Upper lobe of left lung (tissue), 6 donors: ENCODE measurements around the gene PIK3IP1. TPM values are rescaled to one million over a fixed set of nuclear protein-coding genes. Genes with fewer than 3 reads are reported as not detected.

ENCODE experiments used
- ATAC-seq, 2 donors: fragments of 200-7000 bp; cut with Tn5 transposase; one replicate each; pipeline ENCODE4 v1.9.1; 2022; ENCODE audit warnings: mild to moderate bottlenecking in 2 of 2, moderate library complexity in 2 of 2; ENCODE audit not compliant: low FRiP score in 2 of 2
- DNase-seq, 2 donors: peaks; one replicate each; pipeline ENCODE4 v3.0.0-alpha.2; 2019 to 2020
- H3K27ac ChIP-seq, 4 donors: fragments of 200-600 bp; sonication (generic); one replicate each; pipeline ENCODE4 v1.5.1; 2016 to 2019
- H3K27me3 ChIP-seq, 4 donors: fragments of 200-600 bp; sonication (generic); one replicate each; pipeline ENCODE4 v1.5.1; 2017 to 2019
- H3K36me3 ChIP-seq, 4 donors: fragments of 200-600 bp; sonication (generic); one replicate each; pipeline ENCODE4 v1.5.1; 2016 to 2019
- H3K4me1 ChIP-seq, 4 donors: fragments of 200-600 bp; sonication (generic); one replicate each; pipeline ENCODE4 v1.5.1; 2018 to 2019
- H3K4me3 ChIP-seq, 4 donors: fragments of 200-600 bp; sonication (generic); one replicate each; pipeline ENCODE4 v1.5.1; 2017 to 2019; ENCODE audit warnings: mild to moderate bottlenecking in 2 of 4, moderate library complexity in 1 of 4
- H3K9me3 ChIP-seq, 4 donors: fragments of 200-600 bp; sonication (generic); one replicate each; pipeline ENCODE4 v1.5.1; 2018 to 2019
- EP300 ChIP-seq, 4 donors: sonication (generic); formaldehyde crosslinking; IDR thresholded peaks; one replicate each; pipeline ENCODE4 v1.5.1; 2017; ENCODE audit warnings: antibody characterized with exemption in 4 of 4, control low read depth in 2 of 4
- POLR2A ChIP-seq, 4 donors: fragments of 450-650 bp; IDR thresholded peaks; one replicate each; pipeline ENCODE4 v1.5.1; 2016 to 2017; ENCODE audit warnings: antibody characterized with exemption in 4 of 4, mild to moderate bottlenecking in 2 of 4
- POLR2AphosphoS5 ChIP-seq, 2 donors: sonication (generic); formaldehyde crosslinking; IDR thresholded peaks; one replicate each; pipeline ENCODE4 v1.5.1; 2017; ENCODE audit warnings: antibody characterized with exemption in 2 of 2
- WGBS, 2 donors: methylation state at CpG; one replicate each; pipeline ENCODE4 v1.1.5; 2017 to 2018; 5-methylcytosine and 5-hydroxymethylcytosine counted together
- total RNA-seq, 6 donors: library from RNA; depleted of rRNA in 4 of 6; stranded (reverse); fragments of >200 nt in 4 of 6; gene quantifications; one replicate each; pipeline versions ENCODE4 v1.1.0 to v1.2.1, GENCODE V29; 2016 to 2021
- TF ChIP-seq, protein P1 (sequence below), 6 experiments: fragments of 450-650 bp in 4 of 6; fragments of 200-600 bp in 2 of 6; sonication (generic) in 2 of 6; IDR thresholded peaks; one replicate each; pipeline ENCODE4 v1.5.1; 2016 to 2019; ENCODE audit warnings: antibody characterized with exemption in 6 of 6
- donor health status: DM: no; HTN: no; CAD: no; lungs with moderate emphysema.
- donor health status: DM: no; HTN: yes; CAD: no; lungs with severe emphysema.

Gene PIK3IP1
- total RNA-seq, 6 donors from 2014 or later: 38.9 to 97.1 (median 65.8) TPM

DNA sequence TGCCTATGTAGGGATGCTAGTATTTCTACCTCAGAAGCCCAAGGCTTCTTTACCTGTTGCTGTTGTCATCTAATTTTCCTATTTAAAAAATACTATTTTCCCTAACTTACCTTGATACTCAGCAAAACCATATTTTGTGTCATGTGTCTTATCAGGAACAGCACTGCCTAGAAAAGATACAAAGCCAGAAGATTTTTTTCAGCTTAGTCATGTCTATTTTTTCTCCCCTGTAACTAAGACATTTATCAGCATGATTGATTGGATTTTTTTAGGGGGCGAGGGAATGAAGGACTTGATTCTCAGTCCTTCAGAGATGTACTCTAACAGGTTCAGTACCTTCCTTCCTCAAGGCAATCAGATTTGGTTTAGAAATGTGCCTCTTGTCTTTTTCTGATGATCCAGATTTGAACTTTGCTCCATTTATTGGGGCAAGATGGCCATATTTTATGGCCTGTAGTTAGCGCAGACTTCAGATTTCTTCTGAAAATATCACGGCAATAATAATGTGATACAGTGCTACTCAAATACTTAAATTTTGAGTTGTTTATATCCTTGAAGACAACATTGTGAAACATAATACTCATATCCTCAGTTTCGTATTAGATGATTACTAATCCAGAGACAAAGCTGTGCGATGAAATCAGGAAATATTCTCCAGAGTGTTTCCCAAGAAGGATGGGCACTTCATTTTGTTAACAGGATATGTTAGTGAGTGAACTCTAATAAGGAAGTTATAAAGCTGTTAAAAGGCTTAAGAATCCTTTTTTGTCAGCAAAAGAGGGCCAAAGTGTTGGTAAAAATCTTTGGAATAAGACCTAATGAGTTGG is 3.8 kb upstream of the PIK3IP1 start:
- WGBS, 2 donors: 43 to 50% methylated on average over 5 of the region's 5 CpGs
- Histone ChIP-seq H3K9me3 (no peaks in the 10 kb centered on the region), H3K36me3 (no peaks in the 10 kb centered on the region), H3K27me3 (no peaks in the 10 kb centered on the region), H3K4me3 (no peak overlapping the region), H3K4me1 (peaks cover 32 to 49% (median 42%) of the 10 kb centered on the region in 4 donors), H3K27ac (peak overlapping the region; percentile 63 to 97 (median 76))
- TF ChIP-seq POLR2AphosphoS5 (IDR thresholded peaks at IDR 0.05) (no peak), POLR2A (IDR thresholded peaks at IDR 0.05) (no peak), EP300 (IDR thresholded peaks at IDR 0.05) (no peak)
- TF ChIP-seq, protein P1, sequence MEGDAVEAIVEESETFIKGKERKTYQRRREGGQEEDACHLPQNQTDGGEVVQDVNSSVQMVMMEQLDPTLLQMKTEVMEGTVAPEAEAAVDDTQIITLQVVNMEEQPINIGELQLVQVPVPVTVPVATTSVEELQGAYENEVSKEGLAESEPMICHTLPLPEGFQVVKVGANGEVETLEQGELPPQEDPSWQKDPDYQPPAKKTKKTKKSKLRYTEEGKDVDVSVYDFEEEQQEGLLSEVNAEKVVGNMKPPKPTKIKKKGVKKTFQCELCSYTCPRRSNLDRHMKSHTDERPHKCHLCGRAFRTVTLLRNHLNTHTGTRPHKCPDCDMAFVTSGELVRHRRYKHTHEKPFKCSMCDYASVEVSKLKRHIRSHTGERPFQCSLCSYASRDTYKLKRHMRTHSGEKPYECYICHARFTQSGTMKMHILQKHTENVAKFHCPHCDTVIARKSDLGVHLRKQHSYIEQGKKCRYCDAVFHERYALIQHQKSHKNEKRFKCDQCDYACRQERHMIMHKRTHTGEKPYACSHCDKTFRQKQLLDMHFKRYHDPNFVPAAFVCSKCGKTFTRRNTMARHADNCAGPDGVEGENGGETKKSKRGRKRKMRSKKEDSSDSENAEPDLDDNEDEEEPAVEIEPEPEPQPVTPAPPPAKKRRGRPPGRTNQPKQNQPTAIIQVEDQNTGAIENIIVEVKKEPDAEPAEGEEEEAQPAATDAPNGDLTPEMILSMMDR (IDR thresholded peaks at IDR 0.05): no peak
- ATAC-seq: peak in 1 of 2 donors; percentile 59
- DNase-seq: no peak

DNA sequence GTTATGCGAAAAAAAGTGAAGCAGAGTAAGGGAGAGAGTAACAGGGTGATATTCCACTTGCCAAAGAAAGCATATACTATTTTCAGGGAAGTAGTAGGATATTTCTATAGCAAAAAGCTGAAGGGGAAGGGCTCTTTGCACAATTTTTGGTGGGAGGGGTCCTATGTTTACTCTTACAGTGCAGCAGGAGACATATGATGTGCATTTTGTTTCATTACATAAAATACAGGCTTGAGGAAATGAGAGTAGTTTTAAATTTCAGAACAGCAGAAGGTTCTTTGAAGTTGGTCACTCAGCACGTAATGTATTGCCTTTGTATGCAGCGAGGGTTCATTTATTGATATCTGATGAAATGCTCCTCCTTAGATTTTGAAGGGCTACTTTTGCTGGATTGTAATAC is 3.1 kb upstream of the PIK3IP1 start:
- peaks cover 30 to 46% (median 43%) of the 10 kb centered on the region in 4 donors for H3K4me1 ChIP-seq
- H3K36me3 ChIP-seq: no peaks in the 10 kb centered on the region
- DNase-seq: no peak
- H3K27ac ChIP-seq: peak overlapping the region; percentile 63 to 97 (median 76)
- no peak for ATAC-seq
- WGBS, 2 donors: 73 to 83% methylated on average over 3 of the region's 3 CpGs
- H3K9me3 ChIP-seq: no peaks in the 10 kb centered on the region
- TF ChIP-seq EP300 (IDR thresholded peaks at IDR 0.05) (no peak), POLR2A (IDR thresholded peaks at IDR 0.05) (peak in 1 of 4 donors; percentile 39)
- no peak overlapping the region for H3K4me3 ChIP-seq
- no peaks in the 10 kb centered on the region for H3K27me3 ChIP-seq

DNA sequence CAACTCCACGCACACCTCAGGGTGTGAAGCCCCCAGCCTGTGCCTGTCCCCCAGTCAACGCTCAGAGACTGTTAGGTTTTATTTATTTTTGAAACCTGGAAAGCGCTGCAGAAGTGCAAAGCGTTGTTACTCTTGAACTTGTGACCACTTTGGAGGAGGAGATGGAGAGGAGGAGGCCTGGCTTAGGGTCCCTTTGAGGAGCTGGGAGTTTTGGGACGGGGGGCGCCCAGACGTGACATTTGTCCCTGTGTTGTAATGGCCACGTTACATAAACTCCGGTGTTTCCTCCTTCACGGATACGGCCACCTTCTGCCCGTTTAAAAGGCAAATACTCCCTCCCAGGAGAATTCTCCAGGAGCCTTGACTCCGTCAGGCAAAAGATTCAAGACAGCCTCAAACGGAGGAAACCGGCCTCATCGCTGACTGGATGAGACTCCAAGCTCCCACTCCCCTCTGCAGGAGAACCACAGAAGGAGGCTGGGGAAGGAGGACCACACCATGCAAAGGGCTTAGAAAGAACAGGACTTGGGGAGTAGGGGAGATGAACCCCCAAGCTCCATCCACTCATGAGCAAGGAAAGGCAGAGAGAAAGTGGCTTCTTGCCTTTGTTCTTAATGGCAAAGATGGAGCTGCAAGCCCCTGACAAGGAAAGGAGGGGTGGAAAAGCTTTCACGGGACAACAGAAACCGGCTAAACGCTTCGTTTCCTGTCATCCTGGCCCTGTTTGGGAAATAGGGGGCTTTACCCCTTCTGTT is 630 bp downstream of the PIK3IP1 start:
- Histone ChIP-seq H3K27ac (peak overlapping the region; percentile 97 to 98 (median 98)), H3K27me3 (no peaks in the 10 kb centered on the region), H3K9me3 (no peaks in the 10 kb centered on the region), H3K4me1 (peaks cover 57 to 75% (median 67%) of the 10 kb centered on the region in 4 donors), H3K36me3 (peaks cover 0 to 29% (median 15%) of the 10 kb centered on the region in 4 donors), H3K4me3 (peak overlapping the region; percentile 54 to 69 (median 62))
- DNase-seq (no peak), ATAC-seq (no peak)
- TF ChIP-seq POLR2A (IDR thresholded peaks at IDR 0.05) (no peak), POLR2AphosphoS5 (IDR thresholded peaks at IDR 0.05) (peak in 1 of 2 donors; percentile 7), EP300 (IDR thresholded peaks at IDR 0.05) (no peak)
- TF ChIP-seq, protein P1 (IDR thresholded peaks at IDR 0.05): no peak
- WGBS, 2 donors: 1% methylated on average over 12 to 20 of the region's 20 CpGs

DNA sequence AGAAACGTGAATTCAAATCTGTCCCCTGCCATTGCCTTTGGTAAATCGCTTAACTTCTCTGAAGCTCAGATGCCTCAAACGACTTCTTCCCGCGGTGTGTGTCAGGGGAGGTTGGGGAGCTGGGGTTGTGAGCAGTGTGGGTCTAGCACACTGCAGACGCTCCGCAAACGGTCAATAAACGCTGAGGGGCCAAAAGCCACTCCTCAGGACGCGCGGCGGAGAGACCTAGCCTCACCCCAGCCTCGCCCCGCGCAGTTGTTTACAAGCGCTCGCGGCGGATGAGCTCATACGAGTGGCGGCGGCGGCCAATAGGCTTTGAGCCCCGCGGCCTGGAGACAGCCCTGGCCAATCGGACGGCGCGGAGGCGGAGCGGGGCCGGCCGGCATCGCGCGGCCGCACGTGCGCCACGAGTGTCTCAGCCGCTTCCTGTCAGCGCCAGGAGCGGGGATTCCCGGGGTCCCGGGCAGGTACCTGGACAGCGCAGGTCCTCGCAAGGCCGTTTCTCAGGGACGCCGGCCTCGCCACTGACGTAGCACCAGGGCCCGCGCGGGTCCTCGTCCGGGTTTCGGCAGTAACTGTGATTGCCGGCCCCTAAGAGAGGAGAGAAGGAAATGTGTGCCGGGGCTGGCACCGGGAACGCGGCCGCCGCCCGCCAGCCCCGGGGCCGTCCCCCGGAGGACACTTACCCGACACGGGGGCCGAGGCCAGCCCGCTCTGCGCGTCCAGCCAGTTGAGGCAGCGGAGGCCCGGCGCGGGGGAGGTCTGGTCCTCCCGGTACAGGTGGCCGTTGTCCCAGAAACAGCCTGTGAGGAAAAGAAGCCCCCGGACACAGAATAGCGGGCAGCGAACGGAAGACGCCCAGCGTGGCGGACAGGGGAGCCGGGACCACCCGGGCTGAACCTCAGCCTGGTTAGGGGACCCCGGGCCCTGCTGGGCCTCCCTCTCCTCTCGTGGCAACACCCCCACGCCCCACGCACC is 1.5 kb downstream of the PIK3IP1 start:
- ATAC-seq: peak; percentile 95
- H3K27me3 ChIP-seq: no peaks in the 10 kb centered on the region
- H3K36me3 ChIP-seq: peaks cover 0 to 38% (median 17%) of the 10 kb centered on the region in 4 donors
- TF ChIP-seq POLR2AphosphoS5 (IDR thresholded peaks at IDR 0.05) (peak; percentile 95 to 98), POLR2A (IDR thresholded peaks at IDR 0.05) (peak in 3 of 4 donors; percentile 92 to 100 (median 99)), EP300 (IDR thresholded peaks at IDR 0.05) (peak in 1 of 4 donors; percentile 87)
- TF ChIP-seq, protein P1 (IDR thresholded peaks at IDR 0.05): peak in 1 of 6 experiments; percentile 14
- peak overlapping the region; percentile 54 to 69 (median 62) for H3K4me3 ChIP-seq
- no peaks in the 10 kb centered on the region for H3K9me3 ChIP-seq
- 0 to 3% methylated on average over 16 to 23 of the region's 95 CpGs for WGBS, 2 donors
- H3K27ac ChIP-seq: peak overlapping the region; percentile 97 to 98 (median 98)
- peaks cover 54 to 74% (median 64%) of the 10 kb centered on the region in 4 donors for H3K4me1 ChIP-seq
- DNase-seq: peak; percentile 98 to 99
